ENCODE measurements around the gene IL11. TPM values are rescaled to one million over a fixed set of nuclear protein-coding genes. Genes with fewer than 3 reads are reported as not detected.

Gene IL11
- total RNA-seq, 4 donors from 2014 or later, result not detected

GRCh38 chr19:55382013-55382412 is 11.8 kb upstream of the IL11 start:
- no peak overlapping the region for H3K4me3 ChIP-seq
- no peak overlapping the region for H3K27ac ChIP-seq
- peaks cover 0 to 3% (median 0%) of the 10 kb centered on the region in 3 donors for H3K36me3 ChIP-seq
- no peak for DNase-seq
- H3K9me3 ChIP-seq, result no peaks in the 10 kb centered on the region
- TF ChIP-seq, protein P1, sequence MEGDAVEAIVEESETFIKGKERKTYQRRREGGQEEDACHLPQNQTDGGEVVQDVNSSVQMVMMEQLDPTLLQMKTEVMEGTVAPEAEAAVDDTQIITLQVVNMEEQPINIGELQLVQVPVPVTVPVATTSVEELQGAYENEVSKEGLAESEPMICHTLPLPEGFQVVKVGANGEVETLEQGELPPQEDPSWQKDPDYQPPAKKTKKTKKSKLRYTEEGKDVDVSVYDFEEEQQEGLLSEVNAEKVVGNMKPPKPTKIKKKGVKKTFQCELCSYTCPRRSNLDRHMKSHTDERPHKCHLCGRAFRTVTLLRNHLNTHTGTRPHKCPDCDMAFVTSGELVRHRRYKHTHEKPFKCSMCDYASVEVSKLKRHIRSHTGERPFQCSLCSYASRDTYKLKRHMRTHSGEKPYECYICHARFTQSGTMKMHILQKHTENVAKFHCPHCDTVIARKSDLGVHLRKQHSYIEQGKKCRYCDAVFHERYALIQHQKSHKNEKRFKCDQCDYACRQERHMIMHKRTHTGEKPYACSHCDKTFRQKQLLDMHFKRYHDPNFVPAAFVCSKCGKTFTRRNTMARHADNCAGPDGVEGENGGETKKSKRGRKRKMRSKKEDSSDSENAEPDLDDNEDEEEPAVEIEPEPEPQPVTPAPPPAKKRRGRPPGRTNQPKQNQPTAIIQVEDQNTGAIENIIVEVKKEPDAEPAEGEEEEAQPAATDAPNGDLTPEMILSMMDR (IDR thresholded peaks at IDR 0.05), result no peak
- TF ChIP-seq POLR2A (IDR thresholded peaks at IDR 0.05), result no peak
- H3K4me1 ChIP-seq, result peaks cover 3 to 31% (median 11%) of the 10 kb centered on the region in 4 donors
- peaks cover 0 to 5% of the 10 kb centered on the region in 2 donors for H3K27me3 ChIP-seq

DNA sequence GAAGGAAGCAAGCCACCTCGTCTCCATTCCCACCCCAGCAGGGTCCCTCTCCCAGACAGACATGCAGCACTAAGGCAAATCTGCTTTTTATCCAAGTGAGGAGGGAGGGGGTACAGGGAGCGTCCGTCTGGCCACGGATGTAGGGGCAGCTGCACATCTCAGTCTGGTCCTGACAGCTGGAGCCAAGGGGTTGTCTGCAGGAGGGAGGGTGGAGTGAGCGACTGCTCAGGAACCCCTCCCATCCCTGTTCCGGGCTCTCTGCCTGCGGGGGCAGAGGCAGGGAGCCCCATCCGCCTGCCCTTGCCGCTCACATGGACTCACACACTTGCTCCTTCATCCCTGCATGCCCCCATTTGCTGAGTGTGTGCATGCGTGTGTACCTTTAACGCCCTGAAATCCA is 8.9 kb upstream of the IL11 start:
- TF ChIP-seq, protein P1 (IDR thresholded peaks at IDR 0.05), result no peak
- TF ChIP-seq POLR2A (IDR thresholded peaks at IDR 0.05), result no peak

GRCh38 chr19:55377356-55378131 is 7.3 kb upstream of the IL11 start:
- Histone ChIP-seq H3K4me3 (no peak overlapping the region), H3K27me3 (peaks cover 0 to 20% of the 10 kb centered on the region in 2 donors), H3K36me3 (no peaks in the 10 kb centered on the region), H3K9me3 (no peaks in the 10 kb centered on the region), H3K4me1 (peaks cover 0 to 14% (median 2%) of the 10 kb centered on the region in 4 donors), H3K27ac (no peak overlapping the region)
- no peak for DNase-seq
- TF ChIP-seq, protein P1 (IDR thresholded peaks at IDR 0.05), result no peak
- TF ChIP-seq POLR2A (IDR thresholded peaks at IDR 0.05), result no peak

More for the DNA sequence above, 8.9 kb upstream of the IL11 start:
- H3K27ac ChIP-seq, result no peak overlapping the region
- no peaks in the 10 kb centered on the region for H3K9me3 ChIP-seq
- no peaks in the 10 kb centered on the region for H3K36me3 ChIP-seq
- no peak for DNase-seq
- peaks cover 0 to 9% of the 10 kb centered on the region in 2 donors for H3K27me3 ChIP-seq
- H3K4me3 ChIP-seq, result no peak overlapping the region
- peaks cover 0 to 21% (median under 1%) of the 10 kb centered on the region in 4 donors for H3K4me1 ChIP-seq

DNA sequence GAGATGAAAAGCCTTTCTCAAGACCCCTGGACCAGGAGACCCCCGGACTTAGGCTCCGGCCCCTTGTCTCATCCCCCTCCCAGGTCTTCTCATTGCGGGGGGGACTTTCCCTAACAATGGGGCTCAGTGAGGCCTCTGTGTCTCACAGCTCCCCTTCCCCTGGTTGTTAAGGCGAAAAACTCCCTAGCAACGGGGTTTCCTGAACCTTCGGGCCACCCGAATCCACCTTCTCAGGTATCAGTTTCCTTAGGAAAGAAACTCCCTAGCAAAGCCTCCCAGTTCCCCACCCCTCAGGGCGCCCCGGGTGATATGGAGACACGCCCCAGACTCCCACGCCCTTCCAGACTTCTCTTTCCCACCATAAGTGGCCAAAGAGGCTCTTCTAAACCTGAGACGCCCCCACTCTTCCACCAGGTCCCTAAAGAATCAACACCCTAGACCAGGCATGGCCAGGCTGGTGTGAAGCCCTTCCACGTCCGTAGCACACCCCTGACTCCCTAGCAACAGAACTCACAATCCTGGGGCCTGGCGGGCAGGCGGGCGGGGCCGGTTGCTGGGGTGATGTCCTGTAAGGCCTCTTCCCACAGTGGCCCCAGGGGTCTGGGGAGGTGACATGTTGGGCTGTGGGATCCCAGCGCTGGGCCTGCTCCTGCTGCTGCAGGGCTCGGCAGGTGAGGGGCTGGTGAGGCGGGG is 6.1 kb upstream of the IL11 start, which contains the start of gene TMEM190:
Gene TMEM190, plus strand, starts transcription at position 586 of the 693 bp plus-strand sequence. Its CDS starts 28 bp downstream, at position 614.
- TF ChIP-seq, protein P1 (IDR thresholded peaks at IDR 0.05), result no peak
- no peak for TF ChIP-seq POLR2A (IDR thresholded peaks at IDR 0.05)
- H3K9me3 ChIP-seq, result no peaks in the 10 kb centered on the region
- H3K36me3 ChIP-seq, result no peaks in the 10 kb centered on the region
- no peak within 1 kb of the TSS for H3K27ac ChIP-seq
- H3K4me3 ChIP-seq, result no peak within 1 kb of the TSS
- H3K4me1 ChIP-seq, result peaks cover 0 to 12% (median 2%) of the 10 kb centered on the region in 4 donors
- H3K27me3 ChIP-seq, result peaks cover 0 to 27% of the 10 kb centered on the region in 2 donors
- no peak for DNase-seq

- DNase-seq, result no peak
- TF ChIP-seq, protein P1 (IDR thresholded peaks at IDR 0.05), result no peak
- TF ChIP-seq POLR2A (IDR thresholded peaks at IDR 0.05), result no peak
- Histone ChIP-seq H3K4me1 (peaks cover 0 to 24% (median 6%) of the 10 kb centered on the region in 4 donors), H3K36me3 (no peaks in the 10 kb centered on the region), H3K27ac (no peak overlapping the region), H3K4me3 (peak overlapping the region in 1 of 4 donors; percentile 4), H3K27me3 (peaks cover 0 to 41% of the 10 kb centered on the region in 2 donors), H3K9me3 (no peaks in the 10 kb centered on the region)
Observed at GRCh38 chr19:55373993-55374757, 3.9 kb upstream of the IL11 start.

Data from Peyer's patch (tissue), 4 donors.